SK-N-SH (cell line): ENCODE measurements around the gene CASKIN1. TPM values are rescaled to one million over a fixed set of nuclear protein-coding genes. Genes with fewer than 3 reads are reported as not detected.

Experiments
- CTCF ChIA-PET: fragments of 300-600, 350-600 bp; formaldehyde crosslinking; extraction: SDS; loops from one replicate; lab custom pipeline; 2021; lab: Yijun Ruan, JAX
- POLR2A ChIA-PET: fragments of 350-600 bp; sonication (Branson Sonifier 250); formaldehyde crosslinking; extraction: SDS; loops from one replicate; lab custom pipeline; 2020; ENCODE audit warnings: antibody characterized with exemption, inconsistent platforms; lab: Yijun Ruan, JAX
- DNase-seq: peaks from one replicate; pipeline ENCODE4 v3.0.0; 2012
- H2AFZ ChIP-seq: fragments of 200-600 bp; sonication (generic); 2 replicates; pipeline ENCODE4 v1.8.1; 2016; ENCODE audit warnings: antibody characterized with exemption, mild to moderate bottlenecking, low read depth
- H3F3A ChIP-seq: fragments of 200-600 bp; sonication (generic); replicated peaks from 2 replicates; pipeline ENCODE3; 2016; ENCODE audit warnings: antibody characterized with exemption, mild to moderate bottlenecking; ENCODE audit not compliant: insufficient read depth
- H3K27ac ChIP-seq, 2 experiments: fragments of 200-500 bp in 1 of 2; fragments of 200-600 bp in 1 of 2; sonication (Bioruptor generic) in 1 of 2; sonication (generic), shearing (Covaris generic) in 1 of 2; 2 replicates each; pipeline versions ENCODE4 v1.5.1 to v1.6.1; 2014 to 2016; ENCODE audit warnings: low read depth in 2 of 2, inconsistent platforms in 1 of 2, low read length in 1 of 2, mild to moderate bottlenecking in 1 of 2, mixed read lengths in 1 of 2
- H3K27me3 ChIP-seq: fragments of 200-600 bp; sonication (generic), shearing (Covaris generic); 2 replicates; pipeline ENCODE4 v1.6.1; 2016; ENCODE audit warnings: mixed run types; ENCODE audit not compliant: insufficient read depth
- H3K36me3 ChIP-seq, 2 experiments: fragments of 200-500 bp in 1 of 2; fragments of 200-600 bp in 1 of 2; sonication (Bioruptor generic) in 1 of 2; sonication (generic) in 1 of 2; replicated peaks in 1 of 2; 2 replicates each; pipeline versions ENCODE3 to v1.5.1; 2014 to 2016; ENCODE audit warnings: low read length in 1 of 2, mild to moderate bottlenecking in 1 of 2; ENCODE audit not compliant: insufficient read depth in 2 of 2, control insufficient read depth in 1 of 2
- H3K4me1 ChIP-seq, 2 experiments: fragments of 200-500 bp in 1 of 2; fragments of 200-600 bp in 1 of 2; sonication (Bioruptor generic) in 1 of 2; sonication (generic), shearing (Covaris generic) in 1 of 2; 2 replicates each; pipeline versions ENCODE4 v1.5.1 to v1.6.1; 2014 to 2016; ENCODE audit warnings: low read depth in 1 of 2, low read length in 1 of 2, mixed run types in 1 of 2; ENCODE audit not compliant: insufficient read depth in 2 of 2, control insufficient read depth in 1 of 2
- H3K4me2 ChIP-seq: fragments of 200-600 bp; sonication (generic), shearing (Covaris generic); 2 replicates; pipeline ENCODE4 v1.6.1; 2017; ENCODE audit warnings: mixed run types
- H3K4me3 ChIP-seq, 2 experiments: fragments of 200-500 bp in 1 of 2; fragments of 200-600 bp in 1 of 2; sonication (Bioruptor generic) in 1 of 2; sonication (generic), shearing (Covaris generic) in 1 of 2; 2 replicates each; pipeline versions ENCODE4 v1.5.1 to v1.8.1; 2014 to 2016; ENCODE audit warnings: low read depth in 2 of 2, inconsistent platforms in 1 of 2, low read length in 1 of 2, mild to moderate bottlenecking in 1 of 2, mixed read lengths in 1 of 2, moderate library complexity in 1 of 2
- H3K79me2 ChIP-seq: fragments of 200-600 bp; sonication (generic); 2 replicates; pipeline ENCODE4 v1.8.1; 2017; ENCODE audit warnings: mild to moderate bottlenecking; ENCODE audit not compliant: insufficient read depth
- H3K9ac ChIP-seq: fragments of 200-600 bp; sonication (generic); 2 replicates; pipeline ENCODE4 v1.6.1; 2017; ENCODE audit warnings: mixed run types
- H3K9me2 ChIP-seq: fragments of 200-600 bp; sonication (generic); 2 replicates; pipeline ENCODE4 v1.6.1; 2017; ENCODE audit warnings: mixed run types
- H3K9me3 ChIP-seq: fragments of 200-600 bp; sonication (generic); 2 replicates; pipeline ENCODE4 v1.6.1; 2017; ENCODE audit warnings: mixed run types, mild to moderate bottlenecking, moderate library complexity
- H4K20me1 ChIP-seq: fragments of 200-600 bp; sonication (generic); 2 replicates; pipeline ENCODE4 v1.6.1; 2017; ENCODE audit warnings: mild to moderate bottlenecking, mixed run types; ENCODE audit not compliant: insufficient read depth
- CHD2 ChIP-seq: fragments of 150-350 bp; IDR thresholded peaks from 2 replicates; pipeline ENCODE4 v1.6.1; 2018; ENCODE audit warnings: low read length; ENCODE audit not compliant: partially characterized antibody
- ELF1 ChIP-seq: IDR thresholded peaks from 2 replicates; pipeline ENCODE4 v1.4.0; 2012
- EZH2phosphoT487 ChIP-seq: fragments of 200-600 bp; sonication (generic); IDR thresholded peaks from 2 replicates; pipeline ENCODE4 v1.6.1; 2017; ENCODE audit warnings: low read depth, mixed run types, mild to moderate bottlenecking, antibody characterized with exemption, moderate library complexity, borderline replicate concordance
- JUND ChIP-seq: IDR thresholded peaks from 2 replicates; pipeline ENCODE4 v1.4.0; 2012
- NFIC ChIP-seq: IDR thresholded peaks from 2 replicates; pipeline ENCODE4 v1.4.0; 2012; ENCODE audit warnings: borderline replicate concordance
- NRF1 ChIP-seq: IDR thresholded peaks from 2 replicates; pipeline ENCODE4 v1.6.1; 2012; ENCODE audit warnings: low read depth, mild to moderate bottlenecking, low read length
- RAD21 ChIP-seq: IDR thresholded peaks from 2 replicates; pipeline ENCODE4 v1.6.1; 2012; ENCODE audit warnings: mild to moderate bottlenecking, low read length
- RFX5 ChIP-seq: IDR thresholded peaks from 2 replicates; pipeline ENCODE4 v1.6.1; 2012; ENCODE audit warnings: mild to moderate bottlenecking, improper control_type of control experiment, low read length
- RXRA ChIP-seq: IDR thresholded peaks from 2 replicates; pipeline ENCODE4 v1.4.0; 2012; ENCODE audit warnings: low read depth, mild to moderate bottlenecking, borderline replicate concordance
- SMC3 ChIP-seq: IDR thresholded peaks from 2 replicates; pipeline ENCODE4 v1.6.1; 2012; ENCODE audit warnings: low read depth, low read length, improper control_type of control experiment
- TCF12 ChIP-seq: IDR thresholded peaks from 2 replicates; pipeline ENCODE4 v1.4.0; 2012
- USF1 ChIP-seq: IDR thresholded peaks from 2 replicates; pipeline ENCODE4 v1.4.0; 2012; ENCODE audit warnings: low read depth, borderline replicate concordance
- USF2 ChIP-seq: fragments of 150-350 bp; IDR thresholded peaks from 2 replicates; pipeline ENCODE4 v1.6.1; 2017; ENCODE audit warnings: antibody characterized with exemption, low read length, low read depth, borderline replicate concordance
- WGBS: methylation state at CpG from one replicate; pipeline ENCODE4 v1.1.6; 2017; ENCODE audit warnings: low lambda C conversion rate; 5-methylcytosine and 5-hydroxymethylcytosine counted together
- polyA plus RNA-seq, 3 experiments: library from polyadenylated mRNA; depleted of rRNA; stranded (reverse); fragments of >200 nt; gene quantifications; 2 replicates each; pipeline ENCODE4 v1.2.3, GENCODE V29; 2012
- TF ChIP-seq, protein P1 (sequence below): IDR thresholded peaks from 2 replicates; pipeline ENCODE4 v1.6.1; 2012; ENCODE audit warnings: mild to moderate bottlenecking, low read depth, low read length, moderate library complexity

The CASKIN1 gene
- polyA plus RNA-seq, 1 of the 3 experiments (the other 2 are of a cell fraction), result 1.7 TPM

DNA sequence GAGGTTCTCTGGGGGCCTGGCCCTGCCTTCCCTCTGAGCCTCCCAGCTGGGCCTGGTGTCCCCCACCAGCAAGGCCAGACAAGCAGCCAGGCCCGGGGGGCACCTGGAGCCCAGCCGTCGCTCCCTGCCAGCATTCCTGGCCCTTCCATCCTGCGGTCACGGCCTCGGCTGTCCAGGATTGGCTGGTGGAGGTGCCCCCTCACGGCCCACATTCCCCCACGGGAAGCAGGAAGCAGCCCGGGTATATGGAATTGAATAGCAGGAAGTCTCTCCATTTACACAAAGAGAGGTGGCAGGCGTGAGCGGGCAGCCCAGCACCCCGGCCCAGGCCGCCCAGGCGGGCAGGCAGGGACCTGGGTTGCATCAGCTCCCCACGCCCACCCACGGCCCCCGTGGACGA, 26.3 kb downstream of the CASKIN1 start:
- Histone ChIP-seq H3K4me3 (no peak overlapping the region), H3K4me2 (no peak overlapping the region), H3K9me3 (no peaks in the 10 kb centered on the region), H3K36me3 (peaks cover 0 to 73% of the 10 kb centered on the region in 2 experiments), H4K20me1 (0 out of 2 replicates have a peak, but pooled peaks cover 5% of the 10 kb centered on the region), H3K27me3 (no peaks in the 10 kb centered on the region), H3K27ac (no peak overlapping the region), H3K4me1 (no peaks in the 10 kb centered on the region), H3K79me2 (peaks cover 9% of the 10 kb centered on the region; the same call in 1 of the 2 replicates), H3K9me2 (no peaks in the 10 kb centered on the region), H3K9ac (no peak overlapping the region), H2AFZ (no peak overlapping the region), H3F3A (no peaks in the 10 kb centered on the region)
- ChIA-PET POLR2A (interaction anchor here (1.6 kb wide), 1 partner anchor 15 kb away, joined by 7 read pairs; the partner anchor contains the start of gene TRAF7), CTCF (no interaction called here)
- no peak for DNase-seq
- TF ChIP-seq NFIC (no peak), ELF1 (no peak), EZH2phosphoT487 (no peak)
- 100% methylated on average over 8 of the region's 18 CpGs for WGBS

- no peak for DNase-seq
- CTCF ChIA-PET, result interaction anchor here (1.0 kb wide), 2 partner anchors 12 to 163 kb away, joined by 3 to 7 read pairs; partner anchors contain the start of gene TRAF7
- peaks cover 0 to 57% of the 10 kb centered on the region in 2 experiments for H3K36me3 ChIP-seq
Observed at GRCh38 chr16:2167068-2167638, 29.3 kb downstream of the CASKIN1 start.

More at GRCh38 chr16:2167068-2167638, 29.3 kb downstream of the CASKIN1 start:
- Histone ChIP-seq H3K4me1 (no peaks in the 10 kb centered on the region), H4K20me1 (peaks cover 22% of the 10 kb centered on the region), H2AFZ (no peak overlapping the region), H3K9me2 (no peaks in the 10 kb centered on the region), H3K27me3 (no peaks in the 10 kb centered on the region), H3K9ac (no peak overlapping the region), H3K79me2 (peaks cover 27% of the 10 kb centered on the region), H3K4me3 (no peak overlapping the region), H3K9me3 (no peaks in the 10 kb centered on the region), H3F3A (peaks cover 3% of the 10 kb centered on the region), H3K27ac (no peak overlapping the region), H3K4me2 (no peak overlapping the region)
- POLR2A ChIA-PET, result interaction anchor here (3.5 kb wide), 1 partner anchor 12 kb away, joined by 16 read pairs; the partner anchor contains the start of gene TRAF7
- 89% methylated on average over 12 of the region's 18 CpGs for WGBS
- TF ChIP-seq JUND (no peak), NRF1 (no peak), USF1 (no peak), NFIC (no peak), RXRA (no peak), SMC3 (no peak), TCF12 (no peak), RFX5 (no peak), CHD2 (no peak), USF2 (no peak), RAD21 (no peak)
- TF ChIP-seq, protein P1, sequence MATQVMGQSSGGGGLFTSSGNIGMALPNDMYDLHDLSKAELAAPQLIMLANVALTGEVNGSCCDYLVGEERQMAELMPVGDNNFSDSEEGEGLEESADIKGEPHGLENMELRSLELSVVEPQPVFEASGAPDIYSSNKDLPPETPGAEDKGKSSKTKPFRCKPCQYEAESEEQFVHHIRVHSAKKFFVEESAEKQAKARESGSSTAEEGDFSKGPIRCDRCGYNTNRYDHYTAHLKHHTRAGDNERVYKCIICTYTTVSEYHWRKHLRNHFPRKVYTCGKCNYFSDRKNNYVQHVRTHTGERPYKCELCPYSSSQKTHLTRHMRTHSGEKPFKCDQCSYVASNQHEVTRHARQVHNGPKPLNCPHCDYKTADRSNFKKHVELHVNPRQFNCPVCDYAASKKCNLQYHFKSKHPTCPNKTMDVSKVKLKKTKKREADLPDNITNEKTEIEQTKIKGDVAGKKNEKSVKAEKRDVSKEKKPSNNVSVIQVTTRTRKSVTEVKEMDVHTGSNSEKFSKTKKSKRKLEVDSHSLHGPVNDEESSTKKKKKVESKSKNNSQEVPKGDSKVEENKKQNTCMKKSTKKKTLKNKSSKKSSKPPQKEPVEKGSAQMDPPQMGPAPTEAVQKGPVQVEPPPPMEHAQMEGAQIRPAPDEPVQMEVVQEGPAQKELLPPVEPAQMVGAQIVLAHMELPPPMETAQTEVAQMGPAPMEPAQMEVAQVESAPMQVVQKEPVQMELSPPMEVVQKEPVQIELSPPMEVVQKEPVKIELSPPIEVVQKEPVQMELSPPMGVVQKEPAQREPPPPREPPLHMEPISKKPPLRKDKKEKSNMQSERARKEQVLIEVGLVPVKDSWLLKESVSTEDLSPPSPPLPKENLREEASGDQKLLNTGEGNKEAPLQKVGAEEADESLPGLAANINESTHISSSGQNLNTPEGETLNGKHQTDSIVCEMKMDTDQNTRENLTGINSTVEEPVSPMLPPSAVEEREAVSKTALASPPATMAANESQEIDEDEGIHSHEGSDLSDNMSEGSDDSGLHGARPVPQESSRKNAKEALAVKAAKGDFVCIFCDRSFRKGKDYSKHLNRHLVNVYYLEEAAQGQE, result no peak
